ENCODE results near the gene CHST13. TPM values are rescaled to one million over a fixed set of nuclear protein-coding genes. Genes with fewer than 3 reads are reported as not detected.

CHST13 gene
- total RNA-seq, 1 experiment from 2014 or later: 0.52 TPM

DNA sequence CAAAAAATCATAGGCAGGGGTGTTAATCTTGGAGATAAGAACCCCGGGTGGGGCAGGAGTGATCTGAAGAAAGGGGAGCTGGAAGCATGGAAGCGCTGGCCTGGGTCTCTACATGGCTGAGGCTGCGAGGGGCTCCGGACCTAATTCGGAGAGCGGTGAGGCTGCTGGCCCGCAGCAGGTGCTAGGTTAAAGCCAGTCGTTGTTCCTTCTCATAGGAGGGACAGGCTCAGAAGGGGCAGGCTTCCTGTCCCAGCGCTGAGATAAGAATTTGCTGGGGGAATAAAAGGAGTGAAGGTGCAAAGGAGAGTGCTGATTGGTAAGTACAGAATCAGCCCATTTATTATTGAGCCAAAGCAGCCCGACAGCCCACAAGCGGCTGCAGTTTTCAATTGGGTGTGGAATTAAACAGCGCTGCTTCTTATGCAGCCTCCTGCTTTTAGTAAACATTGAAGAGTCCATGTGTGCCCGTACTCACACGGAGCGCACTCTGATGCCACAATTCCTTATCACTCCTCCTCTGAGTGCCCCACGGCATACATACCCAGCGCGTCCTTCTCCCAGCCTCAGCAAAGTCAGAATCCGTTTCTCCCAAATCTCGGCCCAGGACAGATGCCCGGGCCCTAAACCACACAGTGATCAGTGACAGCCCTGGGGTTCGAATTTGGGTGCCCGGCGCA, 17.1 kb downstream of the CHST13 start:
- no TSS peak for BruUV-seq (replicated peaks)
- Histone ChIP-seq H3K9me2 (ENCODE audit: insufficient read depth) (no peaks in the 10 kb centered on the region), H4K20me1 (ENCODE audit: insufficient read depth) (no peaks in the 10 kb centered on the region), H3K27ac (no peak overlapping the region), H3K79me2 (ENCODE audit: low read depth) (no peaks in the 10 kb centered on the region), H3K4me3 (no peak overlapping the region), H3K4me1 (replicated peaks; ENCODE audit: insufficient read depth) (peaks cover 9% of the 10 kb centered on the region; the same call in 1 of the 2 replicates), H3K4me2 (0 out of 2 replicates have a peak overlapping the region, but pooled peaks have one; percentile 21), H3K9me3 (ENCODE audit: insufficient read depth, low read depth) (no peaks in the 10 kb centered on the region), H3K27me3 (ENCODE audit: insufficient read depth, low read depth) (peaks cover 28% of the 10 kb centered on the region), H3F3A (ENCODE audit: insufficient read depth, low read depth) (no peaks in the 10 kb centered on the region), H3K36me3 (ENCODE audit: low read depth) (no peaks in the 10 kb centered on the region), H2AFZ (no peak overlapping the region)
- ChIA-PET CTCF (interaction anchor here (0.8 kb wide), 1 partner anchor 29 kb away, joined by 4 read pairs; no protein-coding TSS in a partner anchor), POLR2A (ENCODE audit: unreplicated experiment) (no interaction called here)
- intact Hi-C loops (cut with micrococcal nuclease; ENCODE audit: unreplicated experiment): no loop called here
- TF ChIP-seq CTCF (conservative IDR thresholded peaks at IDR 0.05): no peak
- no peak for TF ChIP-seq EZH2 (IDR thresholded peaks at IDR 0.05; ENCODE audit: low read depth)
- no peak for DNase-seq

- ChIA-PET CTCF (no interaction called here), POLR2A (ENCODE audit: unreplicated experiment) (no interaction called here)
- Histone ChIP-seq H3K9me3 (ENCODE audit: insufficient read depth, low read depth) (no peaks in the 10 kb centered on the region), H2AFZ (no peak overlapping the region), H3K4me1 (replicated peaks; ENCODE audit: insufficient read depth) (peaks cover 9% of the 10 kb centered on the region; the same call in 1 of the 2 replicates), H3K27ac (no peak overlapping the region), H4K20me1 (ENCODE audit: insufficient read depth) (no peaks in the 10 kb centered on the region), H3K79me2 (ENCODE audit: low read depth) (no peaks in the 10 kb centered on the region), H3K4me2 (no peak overlapping the region), H3K9me2 (ENCODE audit: insufficient read depth) (no peaks in the 10 kb centered on the region), H3F3A (ENCODE audit: insufficient read depth, low read depth) (no peaks in the 10 kb centered on the region), H3K4me3 (no peak overlapping the region), H3K27me3 (ENCODE audit: insufficient read depth, low read depth) (peaks cover 28% of the 10 kb centered on the region), H3K36me3 (ENCODE audit: low read depth) (no peaks in the 10 kb centered on the region)
- no peak for DNase-seq
- intact Hi-C loops (cut with micrococcal nuclease; ENCODE audit: unreplicated experiment): no loop called here
- TF ChIP-seq CTCF (conservative IDR thresholded peaks at IDR 0.05) (no peak), EZH2 (IDR thresholded peaks at IDR 0.05; ENCODE audit: low read depth) (no peak)
- no TSS peak for BruUV-seq (replicated peaks)
Observed at GRCh38 chr3:126541628-126542339, 17.8 kb downstream of the CHST13 start.

DNA sequence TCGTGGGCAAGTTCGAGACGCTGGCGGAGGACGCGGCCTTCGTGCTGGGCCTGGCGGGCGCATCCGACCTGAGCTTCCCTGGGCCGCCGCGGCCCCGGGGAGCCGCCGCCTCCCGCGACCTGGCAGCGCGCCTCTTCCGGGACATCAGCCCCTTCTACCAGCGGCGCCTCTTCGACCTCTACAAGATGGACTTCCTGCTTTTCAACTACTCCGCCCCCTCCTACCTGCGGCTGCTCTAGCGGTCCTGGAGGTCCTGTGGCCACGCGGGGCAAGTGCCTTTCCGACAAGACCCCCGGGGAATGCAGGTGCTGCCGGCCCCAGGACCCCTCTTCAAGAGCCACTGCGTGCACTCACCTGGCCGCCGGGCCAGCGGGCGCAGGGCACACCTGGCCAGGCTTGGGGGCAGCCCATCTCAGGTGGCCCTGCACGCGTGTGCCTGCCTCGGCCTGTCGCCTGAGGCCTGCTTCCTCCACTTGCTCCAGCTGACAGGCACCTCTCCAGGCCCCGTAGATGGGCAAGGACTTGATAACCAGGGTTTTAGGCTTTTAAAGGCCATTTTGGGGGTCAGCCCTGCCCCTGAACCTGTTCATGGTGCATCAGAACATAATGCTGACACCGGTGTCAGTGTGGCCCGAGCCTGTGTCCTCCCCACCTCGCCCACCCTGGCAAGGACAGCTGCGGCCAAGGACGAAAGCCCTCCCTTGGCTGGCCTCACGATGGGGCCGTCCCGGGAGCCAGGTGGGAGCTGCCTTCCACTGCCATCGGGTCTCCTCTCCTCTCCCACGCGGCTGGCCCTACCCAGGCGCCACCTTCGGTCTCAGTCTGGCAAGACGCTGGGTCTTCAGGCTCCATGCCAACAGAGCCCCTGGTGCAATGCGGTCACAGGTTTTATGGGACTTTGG, 18.6 kb downstream of the CHST13 start:
- DNase-seq: no peak
- H4K20me1 ChIP-seq (ENCODE audit: insufficient read depth): no peaks in the 10 kb centered on the region
- H3K4me1 ChIP-seq (replicated peaks; ENCODE audit: insufficient read depth): peaks cover 9% of the 10 kb centered on the region; the same call in 1 of the 2 replicates
- TF ChIP-seq CTCF (conservative IDR thresholded peaks at IDR 0.05) (no peak), EZH2 (IDR thresholded peaks at IDR 0.05; ENCODE audit: low read depth) (no peak)
- H3K9me2 ChIP-seq (ENCODE audit: insufficient read depth): no peaks in the 10 kb centered on the region
- H3F3A ChIP-seq (ENCODE audit: insufficient read depth, low read depth): no peaks in the 10 kb centered on the region
- ChIA-PET CTCF (no interaction called here), POLR2A (ENCODE audit: unreplicated experiment) (no interaction called here)
- no peak overlapping the region for H3K4me2 ChIP-seq
- no TSS peak for BruUV-seq (replicated peaks)
- H3K79me2 ChIP-seq (ENCODE audit: low read depth): no peaks in the 10 kb centered on the region
- intact Hi-C loops (cut with micrococcal nuclease; ENCODE audit: unreplicated experiment): no loop called here
- no peak overlapping the region for H3K27ac ChIP-seq
- no peak overlapping the region for H3K4me3 ChIP-seq
- peaks cover 28% of the 10 kb centered on the region for H3K27me3 ChIP-seq (ENCODE audit: insufficient read depth, low read depth)
- H2AFZ ChIP-seq: no peak overlapping the region
- H3K36me3 ChIP-seq (ENCODE audit: low read depth): no peaks in the 10 kb centered on the region
- no peaks in the 10 kb centered on the region for H3K9me3 ChIP-seq (ENCODE audit: insufficient read depth, low read depth)

All from PC-9 (cell line).